Stimulated activated naive CD8-positive, alpha-beta T cell treated with anti-CD3 and anti-CD28 coated beads, Interleukin-15, amount 100 ng/mL, for 72 hours (primary cell): ENCODE measurements around the gene SPACA4.
"Not testable (repeated sequence)": the region's sequence is repeated elsewhere in the genome, so short reads cannot be mapped to it uniquely, and the experiment has no call there.

Source experiments
- ATAC-seq: fragments of 150-1000 bp; cut with Tn5 transposase; 2 replicates; pipeline ENCODE4 v1.10.0; 2021; ENCODE audit warnings: mild to moderate bottlenecking, moderate library complexity
- DNase-seq, 2 donors: peaks; one replicate each; pipeline ENCODE4 v3.0.0; 2021 to 2022
- H3K27ac Mint-ChIP-seq, 2 donors: one replicate each; pipeline ENCODE4 v1.8.0; 2022; ENCODE audit warnings: mild to moderate bottlenecking in 2 of 2, mixed read lengths in 2 of 2, moderate library complexity in 2 of 2
- H3K27me3 Mint-ChIP-seq: one replicate; pipeline ENCODE4 v1.8.0; 2022; ENCODE audit warnings: mixed read lengths
- H3K4me1 Mint-ChIP-seq: one replicate; pipeline ENCODE4 v1.8.0; 2022; ENCODE audit warnings: mild to moderate bottlenecking, mixed read lengths
- H3K4me3 Mint-ChIP-seq, 2 donors: one replicate each; pipeline ENCODE4 v1.8.0; 2022; ENCODE audit warnings: mild to moderate bottlenecking in 2 of 2, mixed read lengths in 2 of 2, moderate library complexity in 1 of 2
- H3K9me3 Mint-ChIP-seq, 2 donors: one replicate each; pipeline ENCODE4 v1.8.0; 2022; ENCODE audit warnings: mixed read lengths in 2 of 2

Gene SPACA4

GRCh38 chr19:48606463-48607358, at the start of gene SPACA4:
SPACA4 (plus strand) TSS chr19:48606742; CDS start chr19:48606979, 237 bp downstream.
- no peak for DNase-seq
- Mint-ChIP-seq H3K4me1 (peaks cover 10% of the 10 kb centered on the region), H3K4me3 (no peak within 1 kb of the TSS), H3K27ac (no peak within 1 kb of the TSS), H3K9me3 (no peaks in the 10 kb centered on the region), H3K27me3 (no peaks in the 10 kb centered on the region)
- no peak for ATAC-seq

GRCh38 chr19:48556825-48557224, 49.7 kb upstream of the SPACA4 start:
- Mint-ChIP-seq H3K27ac (no peak overlapping the region), H3K4me1 (peaks cover 12% of the 10 kb centered on the region), H3K9me3 (no peaks in the 10 kb centered on the region), H3K27me3 (peaks cover 34% of the 10 kb centered on the region), H3K4me3 (no peak overlapping the region)
- ATAC-seq (no peak), DNase-seq (no peak)

GRCh38 chr19:48558018-48558684, 48.4 kb upstream of the SPACA4 start:
- no peaks in the 10 kb centered on the region for H3K9me3 Mint-ChIP-seq
- H3K4me1 Mint-ChIP-seq: peaks cover 12% of the 10 kb centered on the region
- H3K27me3 Mint-ChIP-seq: peaks cover 34% of the 10 kb centered on the region
- ATAC-seq: no peak
- peak overlapping the region; percentile 51 to 71 for H3K4me3 Mint-ChIP-seq
- no peak overlapping the region for H3K27ac Mint-ChIP-seq
- DNase-seq: no peak

GRCh38 chr19:48560095-48560530, 46.4 kb upstream of the SPACA4 start:
- Mint-ChIP-seq H3K27ac (no peak overlapping the region), H3K27me3 (peaks cover 34% of the 10 kb centered on the region), H3K4me1 (peaks cover 12% of the 10 kb centered on the region), H3K9me3 (no peaks in the 10 kb centered on the region), H3K4me3 (no peak overlapping the region)
- ATAC-seq (no peak), DNase-seq (no peak)

- no peak overlapping the region for H3K27ac Mint-ChIP-seq
- ATAC-seq (no peak), DNase-seq (no peak)
- H3K9me3 Mint-ChIP-seq: no peaks in the 10 kb centered on the region
- H3K27me3 Mint-ChIP-seq: peaks cover 34% of the 10 kb centered on the region
- H3K4me1 Mint-ChIP-seq: peaks cover 12% of the 10 kb centered on the region
- H3K4me3 Mint-ChIP-seq: no peak overlapping the region
Observed at GRCh38 chr19:48561412-48561811, 45.1 kb upstream of the SPACA4 start.

GRCh38 chr19:48565090-48565489, 41.5 kb upstream of the SPACA4 start:
- H3K27ac Mint-ChIP-seq: no peak overlapping the region
- H3K27me3 Mint-ChIP-seq: peaks cover 25% of the 10 kb centered on the region
- peaks cover 8% of the 10 kb centered on the region for H3K4me1 Mint-ChIP-seq
- H3K4me3 Mint-ChIP-seq: no peak overlapping the region
- no peaks in the 10 kb centered on the region for H3K9me3 Mint-ChIP-seq
- no peak for DNase-seq
- ATAC-seq: no peak

GRCh38 chr19:48568345-48568886, 38.1 kb upstream of the SPACA4 start:
- Mint-ChIP-seq H3K27me3 (peaks cover 24% of the 10 kb centered on the region), H3K27ac (no peak overlapping the region), H3K4me1 (peaks cover 8% of the 10 kb centered on the region), H3K4me3 (no peak overlapping the region), H3K9me3 (no peaks in the 10 kb centered on the region)
- DNase-seq (no peak), ATAC-seq (no peak)

GRCh38 chr19:48569814-48570213, 36.7 kb upstream of the SPACA4 start:
- ATAC-seq (no peak), DNase-seq (no peak)
- H3K27me3 Mint-ChIP-seq: peaks cover 24% of the 10 kb centered on the region
- H3K4me3 Mint-ChIP-seq: no peak overlapping the region
- peaks cover 8% of the 10 kb centered on the region for H3K4me1 Mint-ChIP-seq
- H3K9me3 Mint-ChIP-seq: no peaks in the 10 kb centered on the region
- no peak overlapping the region for H3K27ac Mint-ChIP-seq

- DNase-seq (no peak), ATAC-seq (no peak)
- Mint-ChIP-seq H3K4me1 (peaks cover 8% of the 10 kb centered on the region), H3K9me3 (no peaks in the 10 kb centered on the region), H3K4me3 (no peak overlapping the region), H3K27me3 (peaks cover 24% of the 10 kb centered on the region), H3K27ac (no peak overlapping the region)
Observed at GRCh38 chr19:48571378-48572162, 35.0 kb upstream of the SPACA4 start.

GRCh38 chr19:48573163-48573505, 33.4 kb upstream of the SPACA4 start:
- peaks cover 8% of the 10 kb centered on the region for H3K27me3 Mint-ChIP-seq
- ATAC-seq (no peak), DNase-seq (no peak)
- no peaks in the 10 kb centered on the region for H3K9me3 Mint-ChIP-seq
- no peak overlapping the region for H3K27ac Mint-ChIP-seq
- H3K4me3 Mint-ChIP-seq: no peak overlapping the region
- peaks cover 7% of the 10 kb centered on the region for H3K4me1 Mint-ChIP-seq

GRCh38 chr19:48575931-48576622, 30.5 kb upstream of the SPACA4 start:
- no peak overlapping the region for H3K4me3 Mint-ChIP-seq
- no peaks in the 10 kb centered on the region for H3K9me3 Mint-ChIP-seq
- ATAC-seq (no peak), DNase-seq (no peak)
- no peaks in the 10 kb centered on the region for H3K27me3 Mint-ChIP-seq
- no peaks in the 10 kb centered on the region for H3K4me1 Mint-ChIP-seq
- no peak overlapping the region for H3K27ac Mint-ChIP-seq

GRCh38 chr19:48577908-48578307, 28.6 kb upstream of the SPACA4 start:
- ATAC-seq, H3K27ac Mint-ChIP-seq, H3K9me3 Mint-ChIP-seq, H3K4me1 Mint-ChIP-seq, DNase-seq, H3K27me3 Mint-ChIP-seq, H3K4me3 Mint-ChIP-seq: not testable (repeated sequence)

GRCh38 chr19:48578891-48579290, 27.7 kb upstream of the SPACA4 start:
- H3K27ac Mint-ChIP-seq: peak overlapping the region in 1 of 2 donors; percentile 27
- H3K4me1 Mint-ChIP-seq: peaks cover 2% of the 10 kb centered on the region
- peaks cover under 1% of the 10 kb centered on the region for H3K27me3 Mint-ChIP-seq
- H3K9me3 Mint-ChIP-seq: no peaks in the 10 kb centered on the region
- ATAC-seq (no peak), DNase-seq (no peak)
- H3K4me3 Mint-ChIP-seq: no peak overlapping the region

- Mint-ChIP-seq H3K27ac (no peak overlapping the region), H3K27me3 (peaks cover 8% of the 10 kb centered on the region), H3K9me3 (no peaks in the 10 kb centered on the region), H3K4me1 (peaks cover 9% of the 10 kb centered on the region), H3K4me3 (no peak overlapping the region)
- DNase-seq (no peak), ATAC-seq (no peak)
Observed at GRCh38 chr19:48582168-48582567, 24.4 kb upstream of the SPACA4 start.

- H3K27ac Mint-ChIP-seq: no peak overlapping the region
- peaks cover 8% of the 10 kb centered on the region for H3K27me3 Mint-ChIP-seq
- no peak overlapping the region for H3K4me3 Mint-ChIP-seq
- peaks cover 25% of the 10 kb centered on the region for H3K4me1 Mint-ChIP-seq
- no peak for ATAC-seq
- no peak for DNase-seq
- H3K9me3 Mint-ChIP-seq: no peaks in the 10 kb centered on the region
Observed at GRCh38 chr19:48587387-48587786, 19.2 kb upstream of the SPACA4 start.
